Activated naive CD4-positive, alpha-beta T cell treated with anti-CD3 and anti-CD28 coated beads, Interleukin-2, amount 10 ng/mL, durations not matched to agents 7 days and 5 days (primary cell): ENCODE results near the gene GNA15.
A peak's percentile ranks its signal among the peaks of the same experiment; 100 is the strongest.
"Not testable (repeated sequence)": the region's sequence is repeated elsewhere in the genome, so short reads cannot be mapped to it uniquely, and the experiment has no call there.

Experiments
- CTCF ChIA-PET: fragments of 350-600 bp; sonication (Branson Sonifier 250); formaldehyde crosslinking; loops from one replicate; lab custom pipeline; 2021; ENCODE audit warnings: antibody characterized with exemption; lab: Charles Lee
- DNase-seq: peaks from one replicate; pipeline ENCODE4 v3.0.0-alpha.2; 2020
- H3K27ac Mint-ChIP-seq: one replicate; pipeline ENCODE4 v1.8.0; 2021; ENCODE audit warnings: mild to moderate bottlenecking, moderate library complexity, mixed read lengths
- H3K27me3 Mint-ChIP-seq: one replicate; pipeline ENCODE4 v1.8.0; 2021; ENCODE audit warnings: mild to moderate bottlenecking, mixed read lengths
- H3K36me3 Mint-ChIP-seq: one replicate; pipeline ENCODE4 v1.8.0; 2021; ENCODE audit warnings: mixed read lengths
- H3K4me1 Mint-ChIP-seq: one replicate; pipeline ENCODE4 v1.8.0; 2021; ENCODE audit warnings: mixed read lengths
- H3K4me3 Mint-ChIP-seq: one replicate; pipeline ENCODE4 v1.8.0; 2021; ENCODE audit warnings: mild to moderate bottlenecking, moderate library complexity, mixed read lengths
- H3K9me3 Mint-ChIP-seq: one replicate; pipeline ENCODE4 v1.8.0; 2021; ENCODE audit warnings: mixed read lengths

The GNA15 gene

DNA sequence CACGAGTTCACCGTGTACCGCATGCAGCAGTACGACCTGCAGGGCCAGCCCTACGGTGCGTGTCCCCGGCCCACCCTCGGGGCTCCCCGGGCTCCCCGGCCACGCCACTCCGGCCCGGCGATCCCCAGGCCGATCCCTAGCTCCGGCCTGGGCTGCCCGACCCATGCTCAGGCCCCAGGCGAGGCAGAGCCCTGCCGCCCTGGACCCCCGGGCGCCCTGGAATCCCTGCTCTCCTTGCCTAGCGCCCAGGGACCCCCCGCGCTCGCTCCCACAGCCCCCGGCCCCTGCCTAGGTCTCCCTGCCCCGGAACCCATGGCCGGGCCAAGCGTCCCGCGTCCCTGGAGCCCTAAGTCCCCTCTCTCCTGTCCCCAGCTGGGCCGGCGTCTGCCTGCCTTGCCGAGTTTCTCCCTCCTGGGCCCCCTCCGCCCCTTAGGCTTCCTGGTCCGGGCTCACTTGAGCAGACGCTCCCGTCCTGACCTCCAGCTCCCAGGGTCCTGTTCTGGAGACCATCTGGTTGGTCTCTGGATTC is 50.4 kb downstream of the GNA15 start:
- H3K27ac Mint-ChIP-seq = peak overlapping the region; percentile 85
- no peaks in the 10 kb centered on the region for H3K9me3 Mint-ChIP-seq
- peaks cover 32% of the 10 kb centered on the region for H3K36me3 Mint-ChIP-seq
- peaks cover 4% of the 10 kb centered on the region for H3K27me3 Mint-ChIP-seq
- peak; percentile 47 for DNase-seq
- H3K4me3 Mint-ChIP-seq = peak overlapping the region; percentile 90
- peaks cover 60% of the 10 kb centered on the region for H3K4me1 Mint-ChIP-seq
- CTCF ChIA-PET = no interaction called here

DNA sequence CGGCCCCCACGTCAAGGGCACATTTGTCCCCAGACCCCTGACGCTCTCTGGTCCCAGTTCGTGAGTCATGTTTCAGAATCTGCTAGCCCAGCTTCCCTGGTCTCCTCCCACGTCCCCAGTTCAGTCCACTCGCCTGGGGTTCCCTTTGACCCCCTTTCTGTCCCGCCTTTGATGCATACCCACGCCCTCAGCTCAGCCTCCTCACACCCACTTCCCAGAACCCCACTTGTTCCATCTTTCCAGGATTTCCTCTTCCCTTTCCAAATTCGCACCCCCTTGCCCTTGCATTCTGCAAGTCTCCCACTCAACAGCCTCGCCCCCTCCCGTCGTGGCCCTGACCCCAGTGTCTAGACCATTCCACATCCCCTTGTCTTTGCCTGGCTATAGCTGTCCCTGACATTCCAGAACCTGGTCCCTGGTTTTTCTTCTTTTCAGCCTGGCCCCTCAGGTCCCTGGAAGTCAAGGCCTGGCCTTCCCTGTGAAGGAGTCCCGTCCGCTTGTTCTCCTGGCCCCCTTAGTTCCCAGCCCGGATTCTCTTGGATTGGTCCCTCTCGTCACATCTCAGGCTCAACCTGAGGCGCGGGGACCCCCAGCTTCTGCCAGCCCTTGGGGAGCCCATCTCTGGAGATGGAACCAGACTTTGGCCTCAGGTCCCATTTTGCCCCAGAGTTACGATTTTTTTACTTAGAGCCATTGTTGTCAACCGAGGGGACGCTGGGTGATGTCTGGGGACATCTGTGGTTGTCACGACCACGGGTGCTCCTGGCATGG is 51.2 kb downstream of the GNA15 start:
- Mint-ChIP-seq H3K4me3 (peak overlapping the region; percentile 90), H3K4me1 (peaks cover 60% of the 10 kb centered on the region), H3K27me3 (peaks cover 4% of the 10 kb centered on the region), H3K36me3 (peaks cover 31% of the 10 kb centered on the region), H3K27ac (peak overlapping the region; percentile 85), H3K9me3 (no peaks in the 10 kb centered on the region)
- DNase-seq = no peak
- CTCF ChIA-PET = no interaction called here

GRCh38 chr19:3187662-3188511 is 52.1 kb downstream of the GNA15 start:
- Mint-ChIP-seq H3K27ac (peak overlapping the region; percentile 85), H3K9me3 (no peaks in the 10 kb centered on the region), H3K36me3 (peaks cover 28% of the 10 kb centered on the region), H3K27me3 (peaks cover 4% of the 10 kb centered on the region), H3K4me1 (peaks cover 57% of the 10 kb centered on the region), H3K4me3 (peak overlapping the region; percentile 90)
- DNase-seq = no peak
- CTCF ChIA-PET = no interaction called here

DNA sequence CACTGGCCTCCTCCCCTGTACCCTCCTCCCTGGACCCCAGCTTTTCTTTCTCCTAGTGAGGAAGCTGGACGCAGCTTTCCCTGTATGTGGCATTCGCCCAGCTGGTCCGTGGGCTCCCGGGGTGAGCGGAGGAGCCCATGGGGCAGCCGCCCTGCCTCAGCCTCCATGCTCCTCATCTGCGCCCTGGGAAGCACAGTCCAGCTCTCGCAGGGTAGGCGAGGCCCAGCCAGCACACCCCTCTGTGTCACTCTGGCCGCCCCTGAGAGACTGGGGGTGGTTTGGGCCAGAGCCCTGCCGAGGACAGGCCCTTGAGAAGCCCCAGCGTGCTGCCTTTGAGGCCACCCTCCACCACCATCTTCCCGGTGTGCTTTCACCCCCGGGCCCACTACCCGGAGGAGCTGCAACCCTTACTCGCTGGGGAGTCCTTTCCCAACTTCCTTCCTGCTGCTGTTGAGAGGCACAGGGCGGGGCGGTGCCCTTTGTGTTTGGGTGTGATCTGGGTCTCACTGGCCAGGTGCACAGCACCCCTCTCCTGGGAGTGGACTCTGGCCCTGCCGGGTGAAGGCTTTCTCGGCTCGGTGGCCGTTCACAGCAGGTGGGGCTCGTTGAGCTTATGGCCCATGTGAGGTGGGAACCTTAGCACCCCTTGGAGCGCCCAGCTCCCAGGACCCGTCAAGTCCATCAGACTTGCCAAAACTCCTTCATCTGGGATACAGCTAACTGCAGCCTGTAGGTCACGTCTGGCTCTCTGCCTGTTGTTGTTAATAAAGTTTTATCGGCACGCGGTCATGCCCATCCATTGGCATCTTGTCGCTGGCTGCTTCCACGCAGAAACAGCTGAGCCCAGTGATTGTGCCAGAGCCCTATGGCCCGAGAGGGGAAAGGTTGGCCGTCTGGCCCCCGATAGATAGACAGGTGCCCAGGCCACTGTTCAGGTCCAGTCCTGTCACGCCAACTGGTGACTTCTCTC is 53.1 kb downstream of the GNA15 start:
- peak; percentile 33 for DNase-seq
- H3K27me3 Mint-ChIP-seq = peaks cover 4% of the 10 kb centered on the region
- peaks cover 26% of the 10 kb centered on the region for H3K36me3 Mint-ChIP-seq
- peak overlapping the region; percentile 57 for H3K4me3 Mint-ChIP-seq
- peak overlapping the region; percentile 71 for H3K27ac Mint-ChIP-seq
- CTCF ChIA-PET = interaction anchor here (1.7 kb wide), 1 partner anchor 22 kb away, joined by 7 read pairs; no protein-coding TSS in a partner anchor
- no peaks in the 10 kb centered on the region for H3K9me3 Mint-ChIP-seq
- peaks cover 49% of the 10 kb centered on the region for H3K4me1 Mint-ChIP-seq

DNA sequence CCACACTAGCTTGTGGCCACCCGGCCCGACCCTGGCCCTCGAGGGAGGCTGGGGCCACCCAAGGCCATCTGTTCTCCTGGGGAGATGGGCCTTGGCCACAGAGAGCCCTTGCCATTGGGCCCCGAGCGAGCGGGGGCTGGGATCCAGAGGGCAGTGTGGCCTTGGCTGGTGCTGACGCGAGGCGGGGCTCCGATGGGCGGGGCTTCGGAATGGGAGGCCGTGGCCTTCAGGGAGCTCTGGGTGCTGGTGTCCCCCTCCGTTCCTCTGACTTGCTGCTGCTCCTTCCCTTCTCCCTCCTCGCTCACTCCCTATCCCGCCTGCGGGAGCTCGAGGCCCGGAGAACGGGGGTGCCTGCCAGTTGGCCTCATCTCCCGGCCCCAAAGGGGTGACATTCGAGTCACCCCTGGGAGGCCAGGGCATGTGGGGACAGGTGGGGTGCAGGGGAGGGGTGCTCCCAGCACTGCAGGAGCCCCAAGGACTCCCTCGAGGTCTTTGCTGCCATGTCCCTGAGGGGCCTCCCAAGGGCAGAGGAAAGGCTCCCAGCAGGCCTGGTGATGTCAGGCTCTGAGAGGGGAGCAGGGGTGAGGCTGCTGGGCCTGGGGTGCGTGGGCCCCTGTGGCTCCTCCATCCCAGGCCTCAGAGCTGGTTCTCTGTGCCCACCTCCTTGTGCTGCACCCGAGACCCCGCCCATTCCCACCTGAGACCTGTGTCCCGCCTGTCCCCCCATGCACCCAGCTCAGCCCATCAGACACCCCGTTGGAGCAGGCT is 54.1 kb downstream of the GNA15 start:
- H3K27ac Mint-ChIP-seq = no peak overlapping the region
- CTCF ChIA-PET = interaction anchor here (1.7 kb wide), 1 partner anchor 21 kb away, joined by 7 read pairs; no protein-coding TSS in a partner anchor
- H3K9me3 Mint-ChIP-seq = no peaks in the 10 kb centered on the region
- H3K4me3 Mint-ChIP-seq = no peak overlapping the region
- no peak for DNase-seq
- peaks cover 40% of the 10 kb centered on the region for H3K4me1 Mint-ChIP-seq
- peaks cover 24% of the 10 kb centered on the region for H3K36me3 Mint-ChIP-seq
- peaks cover 4% of the 10 kb centered on the region for H3K27me3 Mint-ChIP-seq

- H3K27me3 Mint-ChIP-seq = peaks cover 4% of the 10 kb centered on the region
- H3K36me3 Mint-ChIP-seq = peaks cover 24% of the 10 kb centered on the region
- H3K27ac Mint-ChIP-seq = no peak overlapping the region
- no peak for DNase-seq
- CTCF ChIA-PET = interaction anchor here (1.7 kb wide), 1 partner anchor 21 kb away, joined by 7 read pairs; no protein-coding TSS in a partner anchor
- peaks cover 35% of the 10 kb centered on the region for H3K4me1 Mint-ChIP-seq
- H3K9me3 Mint-ChIP-seq = no peaks in the 10 kb centered on the region
- no peak overlapping the region for H3K4me3 Mint-ChIP-seq
These were observed 54.6 kb downstream of the GNA15 start for GRCh38 chr19:3190470-3190770.

DNA sequence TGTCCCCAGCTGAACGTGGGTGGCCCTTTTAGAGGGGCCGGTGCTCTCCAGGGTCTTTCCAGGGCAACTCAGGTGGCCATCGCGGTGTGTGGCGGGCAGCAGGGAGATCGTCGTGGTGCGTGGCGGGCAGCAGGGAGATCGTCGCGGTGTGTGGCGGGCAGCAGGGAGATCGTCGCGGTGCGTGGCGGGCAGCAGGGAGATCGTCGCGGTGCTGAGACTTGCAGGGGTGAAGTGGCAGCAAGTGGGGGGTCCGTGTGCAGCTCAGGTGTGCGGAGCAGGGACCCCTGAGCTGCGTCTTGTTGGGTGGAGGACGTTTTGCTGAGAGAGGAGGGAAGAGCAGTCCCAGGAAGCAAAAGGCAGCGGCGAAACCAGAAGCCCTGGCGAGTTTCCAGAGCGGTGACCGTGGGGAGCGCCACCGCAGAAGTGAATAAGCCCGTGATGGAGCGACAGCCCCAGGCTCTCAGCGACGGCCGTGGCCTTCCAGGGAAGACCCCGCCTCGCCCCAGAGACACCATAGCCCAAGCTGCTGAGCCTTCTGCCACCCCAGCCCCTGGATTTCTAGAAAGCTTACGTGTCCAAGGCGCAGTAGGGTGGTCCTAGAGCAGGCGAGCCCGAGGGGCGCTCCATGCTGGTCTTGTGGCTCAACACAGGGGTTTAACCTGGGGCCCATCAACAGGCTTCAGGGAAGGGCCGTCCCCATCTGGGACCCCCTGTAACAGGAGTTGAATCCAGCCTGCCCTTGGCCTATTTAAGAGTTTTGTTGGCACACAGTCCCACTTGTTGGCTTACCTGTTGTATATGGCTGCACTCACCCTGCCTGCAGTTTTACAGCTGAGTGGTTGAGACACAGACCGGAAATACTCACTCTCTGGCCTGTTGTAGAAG is 55.3 kb downstream of the GNA15 start:
- DNase-seq = no peak
- Mint-ChIP-seq H3K36me3 (peaks cover 26% of the 10 kb centered on the region), H3K4me3 (no peak overlapping the region), H3K9me3 (no peaks in the 10 kb centered on the region), H3K4me1 (peaks cover 33% of the 10 kb centered on the region), H3K27me3 (no peaks in the 10 kb centered on the region), H3K27ac (peak overlapping the region; percentile 58)
- CTCF ChIA-PET = no interaction called here

DNA sequence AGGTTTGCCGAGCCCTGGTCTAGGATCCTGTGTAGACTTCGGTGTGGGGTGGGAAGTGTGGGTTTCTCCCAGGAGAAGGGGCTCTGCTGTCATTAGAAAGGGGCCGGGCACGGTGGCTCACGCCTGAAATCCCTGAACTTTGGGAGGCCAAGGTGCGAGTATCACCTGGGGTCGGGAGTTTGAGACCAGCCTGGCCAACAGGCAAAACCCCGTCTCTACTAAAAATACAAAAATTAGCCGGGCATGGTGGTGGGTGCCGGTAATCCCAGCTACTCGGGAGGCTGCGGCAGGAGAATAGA is 55.9 kb downstream of the GNA15 start:
- H3K36me3 Mint-ChIP-seq = peaks cover 24% of the 10 kb centered on the region
- H3K9me3 Mint-ChIP-seq, H3K27ac Mint-ChIP-seq, H3K4me3 Mint-ChIP-seq, H3K27me3 Mint-ChIP-seq, DNase-seq, CTCF ChIA-PET: not testable (repeated sequence)
- H3K4me1 Mint-ChIP-seq = peaks cover 30% of the 10 kb centered on the region

- DNase-seq = no peak
- Mint-ChIP-seq H3K9me3 (no peaks in the 10 kb centered on the region), H3K4me1 (peaks cover 25% of the 10 kb centered on the region), H3K4me3 (no peak overlapping the region), H3K27me3 (no peaks in the 10 kb centered on the region), H3K36me3 (peaks cover 24% of the 10 kb centered on the region), H3K27ac (no peak overlapping the region)
- CTCF ChIA-PET = no interaction called here
These were observed 56.4 kb downstream of the GNA15 start for GRCh38 chr19:3192228-3192635.

GRCh38 chr19:3192684-3193083 is 56.9 kb downstream of the GNA15 start:
- Mint-ChIP-seq H3K9me3 (no peaks in the 10 kb centered on the region), H3K36me3 (peaks cover 24% of the 10 kb centered on the region), H3K4me1 (peaks cover 21% of the 10 kb centered on the region), H3K27me3 (no peaks in the 10 kb centered on the region), H3K4me3 (no peak overlapping the region), H3K27ac (no peak overlapping the region)
- DNase-seq = no peak
- CTCF ChIA-PET = no interaction called here

DNA sequence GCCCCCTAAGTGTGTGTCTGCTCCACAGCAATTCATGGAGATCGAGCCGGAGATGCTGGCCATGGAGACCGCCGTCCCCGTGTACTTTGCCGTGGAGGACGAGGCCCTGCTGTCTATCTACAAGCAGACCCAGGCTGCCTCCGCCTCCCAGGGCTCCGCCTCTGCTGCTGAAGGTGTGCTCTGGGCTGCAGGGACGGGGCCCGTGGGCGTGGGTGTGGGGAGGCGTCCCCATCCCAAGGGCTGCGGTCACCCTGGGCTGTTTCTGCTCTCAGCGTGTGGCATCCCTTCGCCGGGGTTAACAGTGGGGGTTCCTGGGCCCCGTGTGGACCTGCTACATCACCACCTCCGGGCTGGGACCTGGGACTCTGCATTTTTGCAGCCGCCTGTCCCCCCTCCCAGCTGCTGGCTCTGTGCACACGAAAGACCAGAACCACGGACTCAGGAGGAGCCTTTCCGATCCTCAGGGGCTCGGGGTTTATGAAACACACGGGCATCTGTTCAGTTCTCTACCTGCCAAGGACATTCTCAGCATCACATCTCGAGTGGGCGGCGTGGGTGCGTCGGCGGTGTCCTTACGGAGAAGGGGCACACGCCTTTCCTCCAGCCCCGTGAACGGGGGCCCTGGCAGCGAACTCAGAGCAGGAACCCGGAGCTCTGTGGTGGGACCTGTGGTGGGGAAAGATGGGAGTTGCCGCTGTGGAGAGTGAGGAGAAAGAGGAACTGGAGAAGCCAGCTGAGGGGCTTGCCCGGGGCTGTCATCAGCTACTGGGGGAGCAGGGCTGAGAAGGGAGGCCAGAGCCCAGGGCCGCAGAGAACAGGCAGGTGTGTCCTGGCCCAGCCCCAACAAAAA is 57.6 kb downstream of the GNA15 start:
- Mint-ChIP-seq H3K36me3 (peaks cover 19% of the 10 kb centered on the region), H3K4me1 (peaks cover 13% of the 10 kb centered on the region), H3K27ac (no peak overlapping the region), H3K4me3 (no peak overlapping the region), H3K27me3 (no peaks in the 10 kb centered on the region), H3K9me3 (no peaks in the 10 kb centered on the region)
- CTCF ChIA-PET = no interaction called here
- DNase-seq = no peak
